ENCODE data around the gene RAI14.
A peak's percentile ranks its signal among the peaks of the same experiment; 100 is the strongest.

RAI14 gene

GRCh38 chr5:34680896-34681295 lies 24.8 kb downstream of the RAI14 start:
- no peak for DNase-seq

GRCh38 chr5:34682926-34683623 lies 26.9 kb downstream of the RAI14 start:
- DNase-seq, result no peak

GRCh38 chr5:34684281-34684979 lies 28.3 kb downstream of the RAI14 start:
- DNase-seq, result peak; percentile 99

GRCh38 chr5:34684980-34685352 lies 28.8 kb downstream of the RAI14 start:
- DNase-seq, result no peak

GRCh38 chr5:34685485-34686165 lies 29.5 kb downstream of the RAI14 start:
- DNase-seq, result no peak

GRCh38 chr5:34686762-34687268 lies 30.7 kb downstream of the RAI14 start:
- no peak for DNase-seq

- DNase-seq, result no peak
These were observed 31.3 kb downstream of the RAI14 start for GRCh38 chr5:34687269-34688011.

GRCh38 chr5:34688015-34688810 lies 32.1 kb downstream of the RAI14 start:
- DNase-seq, result no peak

- no peak for DNase-seq
These were observed 34.2 kb downstream of the RAI14 start for GRCh38 chr5:34690301-34690700.

GRCh38 chr5:34690898-34691297 lies 34.8 kb downstream of the RAI14 start:
- no peak for DNase-seq

- no peak for DNase-seq
These were observed 35.2 kb downstream of the RAI14 start for GRCh38 chr5:34691326-34691725.

- DNase-seq, result no peak
These were observed 36.7 kb downstream of the RAI14 start for GRCh38 chr5:34692786-34693185.

- no peak for DNase-seq
These were observed 37.9 kb downstream of the RAI14 start for GRCh38 chr5:34694012-34694411.

GRCh38 chr5:34694685-34695084 lies 38.6 kb downstream of the RAI14 start:
- DNase-seq, result no peak

- DNase-seq, result no peak
These were observed 39.3 kb downstream of the RAI14 start for GRCh38 chr5:34695275-34696027.

GRCh38 chr5:34697308-34698108 lies 41.4 kb downstream of the RAI14 start:
- no peak for DNase-seq

- no peak for DNase-seq
These were observed 41.9 kb downstream of the RAI14 start for GRCh38 chr5:34698109-34698419.

GRCh38 chr5:34698754-34699153 lies 42.6 kb downstream of the RAI14 start:
- no peak for DNase-seq

- DNase-seq, result no peak
These were observed 43.3 kb downstream of the RAI14 start for GRCh38 chr5:34699155-34700077.

GRCh38 chr5:34700078-34700452 lies 43.9 kb downstream of the RAI14 start:
- no peak for DNase-seq

Data from NCI-H748 treated with DMSO at 0.1 percent for 48 hours (cell line).